ENCODE results near the gene CD180. TPM values are rescaled to one million over a fixed set of nuclear protein-coding genes. Genes with fewer than 3 reads are reported as not detected.

The CD180 gene
- total RNA-seq, 1 donor from 2014 or later: 4.9 TPM

DNA sequence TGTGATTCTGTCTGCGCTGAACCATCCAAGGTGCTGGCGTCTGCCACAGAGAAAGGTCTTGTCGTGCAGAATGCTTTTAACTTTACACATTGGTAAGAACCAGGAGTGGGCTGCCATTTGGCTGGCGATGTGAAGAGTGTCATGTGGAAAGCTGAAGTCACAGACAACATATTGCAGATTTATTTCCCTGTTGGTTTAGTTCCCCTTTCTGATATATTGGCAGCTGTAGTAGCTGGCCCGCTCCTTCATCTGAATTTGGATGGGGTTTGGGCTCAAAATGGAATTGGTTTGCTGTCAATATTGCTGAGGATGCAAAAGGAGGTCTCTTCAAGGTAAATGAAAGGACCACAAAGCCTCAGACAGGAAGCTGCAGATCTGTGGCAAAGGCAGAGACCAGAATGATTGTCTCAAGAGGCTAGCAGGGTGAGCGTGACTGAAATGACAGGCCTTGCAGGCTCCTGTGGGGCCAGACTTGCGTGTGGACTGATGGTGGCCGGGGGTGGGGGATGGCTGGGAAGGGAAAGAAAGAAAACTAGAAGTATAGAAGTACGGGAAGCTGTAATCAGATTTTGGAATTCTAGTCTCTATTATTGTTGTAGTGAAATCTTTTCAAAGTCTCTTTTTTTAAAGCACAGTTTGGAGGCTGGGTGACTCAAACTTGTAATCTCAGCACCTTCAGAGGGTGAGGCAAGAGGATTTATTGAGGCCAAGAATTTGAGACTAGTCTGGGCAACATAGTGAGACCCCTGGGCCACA, 25.1 kb upstream of the CD180 start:
- H3K27ac ChIP-seq: peak overlapping the region; percentile 52
- DNase-seq (no peak), ATAC-seq (peak; percentile 60 to 66)
- TF ChIP-seq, protein P1, sequence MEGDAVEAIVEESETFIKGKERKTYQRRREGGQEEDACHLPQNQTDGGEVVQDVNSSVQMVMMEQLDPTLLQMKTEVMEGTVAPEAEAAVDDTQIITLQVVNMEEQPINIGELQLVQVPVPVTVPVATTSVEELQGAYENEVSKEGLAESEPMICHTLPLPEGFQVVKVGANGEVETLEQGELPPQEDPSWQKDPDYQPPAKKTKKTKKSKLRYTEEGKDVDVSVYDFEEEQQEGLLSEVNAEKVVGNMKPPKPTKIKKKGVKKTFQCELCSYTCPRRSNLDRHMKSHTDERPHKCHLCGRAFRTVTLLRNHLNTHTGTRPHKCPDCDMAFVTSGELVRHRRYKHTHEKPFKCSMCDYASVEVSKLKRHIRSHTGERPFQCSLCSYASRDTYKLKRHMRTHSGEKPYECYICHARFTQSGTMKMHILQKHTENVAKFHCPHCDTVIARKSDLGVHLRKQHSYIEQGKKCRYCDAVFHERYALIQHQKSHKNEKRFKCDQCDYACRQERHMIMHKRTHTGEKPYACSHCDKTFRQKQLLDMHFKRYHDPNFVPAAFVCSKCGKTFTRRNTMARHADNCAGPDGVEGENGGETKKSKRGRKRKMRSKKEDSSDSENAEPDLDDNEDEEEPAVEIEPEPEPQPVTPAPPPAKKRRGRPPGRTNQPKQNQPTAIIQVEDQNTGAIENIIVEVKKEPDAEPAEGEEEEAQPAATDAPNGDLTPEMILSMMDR (IDR thresholded peaks at IDR 0.05): no peak
- intact Hi-C loops (cut with DNase I): no loop called here
- H3K4me1 ChIP-seq: peaks cover 16% of the 10 kb centered on the region
- no peaks in the 10 kb centered on the region for H3K27me3 ChIP-seq (ENCODE audit: low read depth)
- no peak overlapping the region for H3K4me3 ChIP-seq
- H3K36me3 ChIP-seq: no peaks in the 10 kb centered on the region
- no peaks in the 10 kb centered on the region for H3K9me3 ChIP-seq

DNA sequence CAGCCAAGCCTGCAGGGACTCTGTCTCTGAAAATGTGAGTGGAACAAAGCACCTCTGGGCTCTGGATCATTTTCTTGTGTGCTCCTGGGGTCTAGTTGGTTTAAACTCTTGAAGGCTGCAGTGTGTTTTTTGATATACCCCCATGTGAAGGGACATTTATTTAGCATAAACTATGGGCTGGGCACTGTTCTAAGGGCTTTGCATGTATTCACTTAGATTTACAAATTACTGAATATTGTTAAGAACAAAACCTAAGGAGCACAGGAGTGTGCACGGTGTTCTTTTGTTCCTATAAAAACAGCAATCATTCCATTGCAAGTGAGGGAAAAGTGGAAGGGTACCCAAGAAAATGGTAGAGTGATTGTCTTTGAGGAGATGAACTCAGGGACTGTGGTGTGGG, 20.0 kb upstream of the CD180 start:
- Histone ChIP-seq H3K4me3 (no peak overlapping the region), H3K9me3 (no peaks in the 10 kb centered on the region), H3K36me3 (no peaks in the 10 kb centered on the region), H3K4me1 (peaks cover 28% of the 10 kb centered on the region), H3K27ac (peak overlapping the region; percentile 85), H3K27me3 (ENCODE audit: low read depth) (no peaks in the 10 kb centered on the region)
- TF ChIP-seq, protein P1 (IDR thresholded peaks at IDR 0.05): no peak
- DNase-seq (no peak), ATAC-seq (no peak)
- intact Hi-C loops (cut with DNase I): no loop called here

DNA sequence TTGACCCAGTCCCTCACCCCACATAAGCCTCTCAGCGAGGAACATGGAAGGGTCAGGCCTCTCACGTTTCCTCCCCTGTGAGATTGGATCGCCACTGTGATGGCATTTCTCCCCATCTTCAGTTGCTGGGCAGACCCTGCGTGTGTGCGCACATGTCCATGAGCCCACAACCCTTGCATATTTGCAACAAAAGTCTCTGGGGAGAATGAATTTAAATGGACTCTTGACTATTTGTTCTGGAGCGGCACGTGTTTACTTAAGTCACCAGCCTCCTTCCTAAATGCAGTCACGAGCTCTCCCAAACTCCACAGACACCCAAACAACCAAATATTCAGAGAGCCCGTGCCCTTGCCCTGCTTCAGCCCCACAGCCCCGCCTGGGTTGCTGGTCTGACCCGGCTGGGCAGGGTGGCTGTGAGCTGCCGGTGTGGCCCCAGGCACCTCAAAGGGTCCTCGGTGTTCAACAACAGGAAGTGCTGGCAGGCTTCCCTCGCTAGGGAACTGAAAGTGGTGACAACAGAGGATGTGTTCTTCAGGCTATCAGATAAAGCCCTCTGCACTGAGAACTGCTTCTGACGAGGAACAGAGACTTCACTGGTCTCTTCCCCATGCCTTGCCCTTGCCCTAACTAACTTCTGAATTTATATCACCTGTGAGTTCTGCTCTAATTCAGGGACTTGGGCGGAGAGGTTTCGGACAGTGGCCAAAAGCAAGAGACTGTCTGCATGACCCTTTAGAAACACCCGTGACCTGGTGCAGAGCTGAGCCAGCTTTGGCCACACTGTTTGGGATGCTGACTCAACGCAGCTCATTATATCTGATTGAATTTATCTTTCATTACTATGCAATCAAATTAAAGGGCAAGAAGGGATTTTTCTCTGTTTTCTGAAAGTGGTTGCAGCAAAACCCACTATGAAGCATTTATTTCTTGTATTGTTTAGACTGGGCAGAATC, 19.2 kb upstream of the CD180 start:
- intact Hi-C loops (cut with DNase I): no loop called here
- Histone ChIP-seq H3K36me3 (no peaks in the 10 kb centered on the region), H3K9me3 (no peaks in the 10 kb centered on the region), H3K27ac (peak overlapping the region; percentile 85), H3K4me3 (peak overlapping the region; percentile 31), H3K27me3 (ENCODE audit: low read depth) (no peaks in the 10 kb centered on the region), H3K4me1 (peaks cover 28% of the 10 kb centered on the region)
- DNase-seq (peak; percentile 93), ATAC-seq (peak; percentile 93 to 94)
- TF ChIP-seq, protein P1 (IDR thresholded peaks at IDR 0.05): no peak

DNA sequence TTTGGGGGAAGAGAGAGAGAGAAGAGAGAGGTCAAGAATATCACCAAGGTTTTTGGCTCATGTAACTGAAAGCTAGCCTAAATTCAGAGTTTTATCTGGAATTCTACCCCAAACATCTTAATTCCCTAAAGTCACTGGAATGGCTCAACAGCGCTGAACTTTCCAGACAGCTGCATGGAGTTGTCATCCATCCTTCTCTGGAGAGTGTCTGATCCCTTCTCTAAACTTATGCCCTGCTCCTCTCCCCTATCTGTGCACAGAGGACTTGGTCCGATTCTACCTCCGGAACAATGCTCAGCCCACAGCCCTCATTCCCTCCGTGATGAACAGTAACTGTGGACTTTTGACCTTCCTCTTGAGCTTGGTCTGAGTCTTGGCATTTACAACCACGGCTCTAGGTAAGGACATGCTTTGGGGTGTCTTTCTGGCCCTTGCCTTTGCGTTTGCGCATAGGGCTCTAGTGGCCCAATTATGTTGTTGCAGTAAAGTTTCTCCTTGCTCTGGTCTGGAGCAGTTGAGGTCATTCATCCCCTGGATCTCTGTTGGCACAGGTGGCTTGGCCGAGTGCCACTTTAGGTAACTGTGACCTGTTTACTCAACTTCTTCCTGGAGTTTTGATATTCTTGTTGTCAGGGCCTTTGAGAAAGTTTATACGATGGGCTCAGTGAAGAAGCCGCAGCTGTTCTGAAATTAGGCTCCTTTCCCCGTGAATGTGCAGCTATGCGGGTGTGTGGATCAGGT, 18.3 kb upstream of the CD180 start:
- H3K27ac ChIP-seq: peak overlapping the region; percentile 85
- intact Hi-C loops (cut with DNase I): no loop called here
- TF ChIP-seq, protein P1 (IDR thresholded peaks at IDR 0.05): no peak
- DNase-seq (peak; percentile 66), ATAC-seq (peak; percentile 60 to 62)
- no peak overlapping the region for H3K4me3 ChIP-seq
- no peaks in the 10 kb centered on the region for H3K36me3 ChIP-seq
- H3K9me3 ChIP-seq: no peaks in the 10 kb centered on the region
- H3K27me3 ChIP-seq (ENCODE audit: low read depth): no peaks in the 10 kb centered on the region
- peaks cover 28% of the 10 kb centered on the region for H3K4me1 ChIP-seq

DNA sequence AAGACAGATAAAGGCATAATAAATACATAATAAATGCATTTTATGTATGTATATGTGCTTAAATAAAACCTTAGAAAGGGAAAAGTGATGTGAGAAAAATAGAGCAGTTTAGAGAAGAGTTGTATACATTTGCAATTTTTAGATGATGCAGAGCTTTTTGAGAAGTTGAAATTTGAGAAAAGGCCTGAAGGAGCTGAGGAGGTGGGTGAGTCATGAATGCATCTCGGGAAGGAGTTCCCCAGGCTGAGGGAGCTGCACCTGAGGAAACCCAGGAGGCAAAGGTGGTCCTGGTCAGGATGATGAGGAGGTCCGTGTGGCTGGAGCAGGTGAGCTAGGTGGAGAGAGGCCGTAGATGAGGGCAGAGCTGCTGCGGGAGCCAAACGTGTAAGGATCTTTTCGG, 17.4 kb upstream of the CD180 start:
- H3K4me3 ChIP-seq: no peak overlapping the region
- peaks cover 28% of the 10 kb centered on the region for H3K4me1 ChIP-seq
- DNase-seq (no peak), ATAC-seq (no peak)
- H3K27me3 ChIP-seq (ENCODE audit: low read depth): no peaks in the 10 kb centered on the region
- H3K36me3 ChIP-seq: no peaks in the 10 kb centered on the region
- TF ChIP-seq, protein P1 (IDR thresholded peaks at IDR 0.05): no peak
- no peak overlapping the region for H3K27ac ChIP-seq
- intact Hi-C loops (cut with DNase I): no loop called here
- H3K9me3 ChIP-seq: no peaks in the 10 kb centered on the region
